Caco-2 (cell line): ENCODE results near the gene LRMDA. TPM values are rescaled to one million over a fixed set of nuclear protein-coding genes. Genes with fewer than 3 reads are reported as not detected.

Experiments used
- BruUV-seq: library from RNA; stranded (reverse); fragments of 400-500 nt; replicated peaks from 2 replicates; lab custom pipeline; 2021; lab: Mats Ljungman, UMichigan
- CTCF ChIA-PET: fragments of 300-600 bp; sonication (Branson Sonifier 250); formaldehyde crosslinking; loops from one replicate; lab custom pipeline; 2022; ENCODE audit warnings: antibody characterized with exemption; lab: Charles Lee
- POLR2A ChIA-PET: fragments of 300-600 bp; sonication (Branson Sonifier 250); formaldehyde crosslinking; loops from one replicate; lab custom pipeline; 2022; ENCODE audit warnings: antibody characterized with exemption; lab: Charles Lee
- DNase-seq, 2 experiments: peaks; one replicate each; pipeline versions ENCODE4 v3.0.0 to v3.0.0-alpha.2; 2020 to 2022
- H3K27me3 ChIP-seq: replicated peaks from 2 replicates; pipeline ENCODE4 v1.6.0; 2011; ENCODE audit warnings: low read length; ENCODE audit not compliant: control insufficient read depth, insufficient read depth
- H3K36me3 ChIP-seq: 2 replicates; pipeline ENCODE4 v1.5.1; 2011; ENCODE audit warnings: low read length; ENCODE audit not compliant: control insufficient read depth, insufficient read depth
- H3K4me1 ChIP-seq: fragments of 250-450 bp; sonication (Bioruptor Pico); 2 replicates; pipeline ENCODE4 v1.5.1; 2020; ENCODE audit warnings: mild to moderate bottlenecking
- H3K4me3 ChIP-seq: 2 replicates; pipeline ENCODE4 v1.5.1; 2011; ENCODE audit warnings: low read depth, mild to moderate bottlenecking, control low read depth, low read length
- H3K9me3 ChIP-seq: fragments of 250-450 bp; sonication (Bioruptor Pico); 2 replicates; pipeline ENCODE4 v1.5.1; 2020; ENCODE audit warnings: mild to moderate bottlenecking, moderate library complexity
- H3K27ac Mint-ChIP-seq: one replicate; pipeline ENCODE4 v1.8.0; 2022; ENCODE audit warnings: mixed read lengths; ENCODE audit not compliant: unreplicated experiment
- H3K27me3 Mint-ChIP-seq: one replicate; pipeline ENCODE4 v1.8.0; 2022; ENCODE audit warnings: mixed read lengths; ENCODE audit not compliant: insufficient read depth, unreplicated experiment
- H3K36me3 Mint-ChIP-seq: one replicate; pipeline ENCODE4 v1.8.0; 2022; ENCODE audit warnings: mild to moderate bottlenecking, mixed read lengths; ENCODE audit not compliant: insufficient read depth, unreplicated experiment
- H3K4me1 Mint-ChIP-seq: one replicate; pipeline ENCODE4 v1.8.0; 2022; ENCODE audit warnings: low read depth, mixed read lengths; ENCODE audit not compliant: unreplicated experiment
- H3K4me3 Mint-ChIP-seq: one replicate; pipeline ENCODE4 v1.8.0; 2022; ENCODE audit warnings: mild to moderate bottlenecking, moderate library complexity, mixed read lengths; ENCODE audit not compliant: unreplicated experiment
- H3K9me3 Mint-ChIP-seq: one replicate; pipeline ENCODE4 v1.8.0; 2022; ENCODE audit warnings: mixed read lengths; ENCODE audit not compliant: unreplicated experiment
- intact Hi-C: fragments of 100-400 bp; cut with micrococcal nuclease; formaldehyde crosslinking; loops from one replicate; pipeline ENCODE4 v1.10.0; 2022; ENCODE audit not compliant: unreplicated experiment
- total RNA-seq: library from RNA; stranded (reverse); gene quantifications from 2 replicates; pipeline ENCODE4 v1.2.3, GENCODE V29; 2022
- TF ChIP-seq, protein P1 (sequence below), 2 experiments: fragments of 200-600 bp in 1 of 2; IDR thresholded peaks; 1 replicate in 1 of 2; 2 replicates in 1 of 2; pipeline versions ENCODE4 v1.5.1 to v1.8.0; 2011 to 2022; ENCODE audit warnings: antibody characterized with exemption in 1 of 2, control low read depth in 1 of 2, inconsistent platforms in 1 of 2, low read depth in 1 of 2, low read length in 1 of 2, mild to moderate bottlenecking in 1 of 2, moderate library complexity in 1 of 2; ENCODE audit not compliant: insufficient read depth in 1 of 2, severe bottlenecking in 1 of 2, unreplicated experiment in 1 of 2

Gene LRMDA
- total RNA-seq, 1 experiment from 2014 or later: 18.5 TPM

DNA sequence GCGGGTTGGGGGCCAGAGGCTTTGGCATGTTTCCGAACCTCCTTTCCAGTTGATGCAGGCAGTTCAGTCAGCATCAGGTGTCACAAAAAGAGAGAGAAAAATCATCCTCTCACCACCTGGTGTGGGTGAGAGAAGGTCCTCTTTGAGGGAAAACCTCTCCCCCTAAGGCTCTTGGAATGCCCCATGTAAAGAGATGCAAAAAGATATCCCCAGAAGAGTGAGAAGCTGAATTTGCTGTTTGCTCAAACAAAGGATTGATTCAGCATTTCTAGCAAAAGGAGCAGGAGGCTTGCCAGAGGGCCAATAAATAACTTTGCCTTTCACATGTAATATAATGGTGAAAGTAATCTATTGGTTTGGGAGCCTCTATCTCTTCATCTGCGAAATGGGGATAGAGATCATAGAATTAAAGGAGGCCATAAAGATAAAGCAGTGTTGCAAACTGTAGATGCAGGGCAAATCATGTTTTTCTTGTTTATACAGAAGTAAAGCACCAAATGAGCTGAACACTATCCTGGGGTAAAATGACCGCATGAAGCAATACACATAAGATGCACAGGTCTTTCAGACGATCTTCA, 425.9 kb downstream of the LRMDA start:
- Histone ChIP-seq H3K9me3 (no peaks in the 10 kb centered on the region), H3K4me3 (no peak overlapping the region), H3K27me3 (no peaks in the 10 kb centered on the region), H3K4me1 (peaks cover 3% of the 10 kb centered on the region; the same call in 1 of the 2 replicates), H3K36me3 (no peaks in the 10 kb centered on the region)
- ChIA-PET POLR2A (no interaction called here), CTCF (no interaction called here)
- DNase-seq: no peak
- intact Hi-C loops: no loop called here
- Mint-ChIP-seq H3K27me3 (no peaks in the 10 kb centered on the region), H3K36me3 (no peaks in the 10 kb centered on the region), H3K27ac (no peak overlapping the region), H3K9me3 (no peaks in the 10 kb centered on the region), H3K4me3 (no peak overlapping the region), H3K4me1 (no peaks in the 10 kb centered on the region)
- TF ChIP-seq, protein P1, sequence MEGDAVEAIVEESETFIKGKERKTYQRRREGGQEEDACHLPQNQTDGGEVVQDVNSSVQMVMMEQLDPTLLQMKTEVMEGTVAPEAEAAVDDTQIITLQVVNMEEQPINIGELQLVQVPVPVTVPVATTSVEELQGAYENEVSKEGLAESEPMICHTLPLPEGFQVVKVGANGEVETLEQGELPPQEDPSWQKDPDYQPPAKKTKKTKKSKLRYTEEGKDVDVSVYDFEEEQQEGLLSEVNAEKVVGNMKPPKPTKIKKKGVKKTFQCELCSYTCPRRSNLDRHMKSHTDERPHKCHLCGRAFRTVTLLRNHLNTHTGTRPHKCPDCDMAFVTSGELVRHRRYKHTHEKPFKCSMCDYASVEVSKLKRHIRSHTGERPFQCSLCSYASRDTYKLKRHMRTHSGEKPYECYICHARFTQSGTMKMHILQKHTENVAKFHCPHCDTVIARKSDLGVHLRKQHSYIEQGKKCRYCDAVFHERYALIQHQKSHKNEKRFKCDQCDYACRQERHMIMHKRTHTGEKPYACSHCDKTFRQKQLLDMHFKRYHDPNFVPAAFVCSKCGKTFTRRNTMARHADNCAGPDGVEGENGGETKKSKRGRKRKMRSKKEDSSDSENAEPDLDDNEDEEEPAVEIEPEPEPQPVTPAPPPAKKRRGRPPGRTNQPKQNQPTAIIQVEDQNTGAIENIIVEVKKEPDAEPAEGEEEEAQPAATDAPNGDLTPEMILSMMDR (IDR thresholded peaks at IDR 0.05; ENCODE audit: insufficient read depth in 1 of 2, low read depth in 1 of 2, low read length in 1 of 2, severe bottlenecking in 1 of 2, unreplicated experiment in 1 of 2): no peak
- BruUV-seq: no TSS peak

DNA sequence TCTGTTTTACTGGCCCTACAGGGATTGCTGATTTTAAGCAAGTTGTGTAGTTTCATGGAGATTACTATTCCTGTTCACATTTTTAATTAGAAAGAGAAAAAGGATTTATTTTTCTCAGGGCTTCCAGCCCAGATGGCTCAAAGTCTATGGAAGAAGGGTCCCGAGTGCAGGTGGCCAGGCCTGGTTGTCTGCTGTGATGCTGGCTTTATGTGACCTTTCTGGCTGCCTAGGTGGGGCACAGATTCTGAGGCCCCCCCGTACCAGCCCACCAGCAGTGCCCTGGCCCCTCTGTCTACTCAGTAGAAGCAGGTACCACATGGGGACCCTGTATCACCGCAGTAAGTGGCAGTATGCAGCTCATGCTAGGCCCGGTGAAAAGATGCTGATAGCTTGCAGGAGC, 426.5 kb downstream of the LRMDA start:
- no peak overlapping the region for H3K27ac Mint-ChIP-seq
- intact Hi-C loops: no loop called here
- Histone ChIP-seq H3K9me3 (no peaks in the 10 kb centered on the region), H3K36me3 (no peaks in the 10 kb centered on the region), H3K27me3 (no peaks in the 10 kb centered on the region), H3K4me3 (no peak overlapping the region), H3K4me1 (peaks cover 3% of the 10 kb centered on the region; the same call in 1 of the 2 replicates)
- DNase-seq: no peak
- no peaks in the 10 kb centered on the region for H3K36me3 Mint-ChIP-seq
- POLR2A ChIA-PET: no interaction called here
- no peaks in the 10 kb centered on the region for H3K4me1 Mint-ChIP-seq
- TF ChIP-seq, protein P1 (IDR thresholded peaks at IDR 0.05; ENCODE audit: insufficient read depth in 1 of 2, low read depth in 1 of 2, low read length in 1 of 2, severe bottlenecking in 1 of 2, unreplicated experiment in 1 of 2): no peak
- no TSS peak for BruUV-seq
- no peaks in the 10 kb centered on the region for H3K27me3 Mint-ChIP-seq
- no peaks in the 10 kb centered on the region for H3K9me3 Mint-ChIP-seq
- no peak overlapping the region for H3K4me3 Mint-ChIP-seq
- CTCF ChIA-PET: no interaction called here

DNA sequence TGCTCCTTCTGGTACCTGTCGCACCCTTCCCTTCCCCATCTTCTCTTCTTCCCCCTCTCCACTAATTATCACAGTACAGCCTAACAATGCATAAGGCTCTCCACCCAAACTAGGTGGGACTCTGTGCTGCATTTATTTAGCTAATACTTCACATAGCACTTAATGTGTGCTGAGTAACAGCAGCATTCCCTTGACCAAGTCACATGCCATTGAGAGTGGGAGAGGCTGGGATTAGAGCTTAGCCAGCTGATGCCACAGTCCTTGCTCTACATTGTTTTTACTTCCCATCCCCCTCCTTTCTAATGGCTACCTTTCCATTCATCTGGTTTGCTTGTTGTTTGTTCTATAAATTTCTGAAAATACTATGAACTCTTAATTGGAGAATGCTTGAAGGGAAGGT, 426.9 kb downstream of the LRMDA start:
- Mint-ChIP-seq H3K27ac (no peak overlapping the region), H3K27me3 (no peaks in the 10 kb centered on the region), H3K9me3 (no peaks in the 10 kb centered on the region), H3K36me3 (no peaks in the 10 kb centered on the region), H3K4me1 (no peaks in the 10 kb centered on the region), H3K4me3 (no peak overlapping the region)
- Histone ChIP-seq H3K4me1 (peaks cover 3% of the 10 kb centered on the region; the same call in 1 of the 2 replicates), H3K36me3 (no peaks in the 10 kb centered on the region), H3K4me3 (no peak overlapping the region), H3K9me3 (no peaks in the 10 kb centered on the region), H3K27me3 (no peaks in the 10 kb centered on the region)
- ChIA-PET CTCF (no interaction called here), POLR2A (no interaction called here)
- no TSS peak for BruUV-seq
- intact Hi-C loops: no loop called here
- no peak for DNase-seq
- TF ChIP-seq, protein P1 (IDR thresholded peaks at IDR 0.05; ENCODE audit: insufficient read depth in 1 of 2, low read depth in 1 of 2, low read length in 1 of 2, severe bottlenecking in 1 of 2, unreplicated experiment in 1 of 2): no peak
